Medulla oblongata (tissue), 1 donor: ENCODE results near the gene FCGR3A.
A peak's percentile ranks its signal among the peaks of the same experiment; 100 is the strongest.
"Not testable (repeated sequence)": the region's sequence is repeated elsewhere in the genome, so short reads cannot be mapped to it uniquely, and the experiment has no call there.

Source experiments
- DNase-seq: peaks from one replicate; pipeline ENCODE4 v3.0.0-alpha.2; 2015; ENCODE audit errors: extremely low spot score

FCGR3A gene

GRCh38 chr1:161549652-161550051 is at the start of gene FCGR3A:
Gene FCGR3A, minus strand, starts transcription at chr1:161549818. Its CDS starts 82 bp downstream, at chr1:161549736.
- DNase-seq = peak; percentile 55

GRCh38 chr1:161597077-161597476 is 47.5 kb upstream of the FCGR3A start:
- not testable (repeated sequence) for DNase-seq

- DNase-seq = not testable (repeated sequence)
Measured at GRCh38 chr1:161595583-161595982, 46.0 kb upstream of the FCGR3A start.

- DNase-seq = not testable (repeated sequence)
Measured at GRCh38 chr1:161595173-161595572, 45.6 kb upstream of the FCGR3A start.

GRCh38 chr1:161594269-161594984 is 44.8 kb upstream of the FCGR3A start:
- peak; percentile 32 for DNase-seq

- not testable (repeated sequence) for DNase-seq
Measured at GRCh38 chr1:161593092-161593755, 43.6 kb upstream of the FCGR3A start.

GRCh38 chr1:161592586-161592985 is 43.0 kb upstream of the FCGR3A start:
- DNase-seq = not testable (repeated sequence)

GRCh38 chr1:161589920-161590319 is 40.3 kb upstream of the FCGR3A start:
- DNase-seq = not testable (repeated sequence)

- DNase-seq = not testable (repeated sequence)
Measured at GRCh38 chr1:161589365-161589764, 39.7 kb upstream of the FCGR3A start.

GRCh38 chr1:161588596-161588995 is 39.0 kb upstream of the FCGR3A start:
- not testable (repeated sequence) for DNase-seq

GRCh38 chr1:161582882-161583281 is 33.3 kb upstream of the FCGR3A start:
- not testable (repeated sequence) for DNase-seq

GRCh38 chr1:161580879-161581537 is 31.4 kb upstream of the FCGR3A start:
- not testable (repeated sequence) for DNase-seq

GRCh38 chr1:161579856-161580507 is 30.4 kb upstream of the FCGR3A start:
- not testable (repeated sequence) for DNase-seq

GRCh38 chr1:161576676-161577075 is 27.1 kb upstream of the FCGR3A start:
- not testable (repeated sequence) for DNase-seq

- DNase-seq = not testable (repeated sequence)
Measured at GRCh38 chr1:161571703-161572102, 22.1 kb upstream of the FCGR3A start.

- DNase-seq = not testable (repeated sequence)
Measured at GRCh38 chr1:161566602-161566960, 17.0 kb upstream of the FCGR3A start.

GRCh38 chr1:161563522-161563921 is 13.9 kb upstream of the FCGR3A start:
- DNase-seq = not testable (repeated sequence)

- not testable (repeated sequence) for DNase-seq
Measured at GRCh38 chr1:161562441-161562840, 12.8 kb upstream of the FCGR3A start.

- DNase-seq = peak; percentile 80
Measured at GRCh38 chr1:161560960-161561715, 11.5 kb upstream of the FCGR3A start.

- not testable (repeated sequence) for DNase-seq
Measured at GRCh38 chr1:161557506-161558450, 8.2 kb upstream of the FCGR3A start.
